GM21717 (cell line): ENCODE data around the gene RNF144A.

Experiments used
- ATAC-seq: cut with Tn5 transposase; IDR thresholded peaks from one replicate; pipeline ENCODE4 v1.9.1; 2021; ENCODE audit warnings: mild to moderate bottlenecking, moderate library complexity; ENCODE audit not compliant: unreplicated experiment

Gene RNF144A

DNA sequence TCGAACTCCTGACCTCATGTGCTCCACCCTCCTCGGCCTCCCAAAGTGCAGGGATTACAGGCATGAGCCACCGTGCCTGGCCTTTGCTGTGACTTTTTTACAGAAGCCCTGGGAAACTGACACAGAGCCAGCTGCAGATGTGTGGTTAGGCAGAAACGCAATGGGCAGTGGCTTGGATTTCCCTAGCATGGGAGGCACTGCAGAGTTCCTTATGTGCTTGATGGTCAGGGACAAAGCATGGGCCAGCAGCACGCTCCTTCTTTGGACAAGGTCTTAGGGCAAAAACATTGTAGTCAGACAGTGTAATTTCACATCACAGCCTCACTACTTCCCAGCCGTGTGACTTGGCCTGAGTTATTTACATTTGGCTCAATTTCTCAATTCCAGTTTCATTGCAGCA is 153.9 kb downstream of the RNF144A start:
- ATAC-seq: no peak

DNA sequence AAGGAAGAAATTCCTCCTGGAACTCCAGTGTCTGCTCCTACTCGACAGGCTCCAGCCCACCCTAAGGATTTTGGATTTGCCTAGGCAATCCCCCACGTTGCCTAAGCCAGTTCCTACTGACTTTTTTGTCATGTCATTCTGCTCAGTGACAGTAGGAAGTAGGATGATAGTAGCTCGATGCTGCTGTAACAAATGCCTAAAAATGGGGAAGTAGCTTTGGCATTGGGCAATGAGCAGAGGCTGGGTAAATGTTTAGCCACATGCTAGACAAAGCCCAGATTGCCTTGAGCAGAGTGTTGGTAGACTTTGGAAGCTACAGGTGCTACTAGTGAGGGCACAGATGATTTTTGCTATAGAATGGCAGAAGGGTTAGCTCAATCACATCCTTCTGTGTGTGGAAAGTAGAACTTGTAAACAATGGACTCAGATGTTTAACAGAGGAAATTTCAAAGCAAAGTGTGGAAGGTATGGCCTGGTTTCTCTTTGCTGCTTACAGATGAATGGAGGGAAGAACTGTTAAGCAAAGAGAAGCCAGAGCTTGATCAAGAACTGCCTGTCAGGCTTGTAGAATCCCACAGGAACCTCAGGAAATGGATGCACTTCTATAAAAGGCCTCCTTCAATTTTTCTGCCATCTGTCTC is 154.8 kb downstream of the RNF144A start:
- ATAC-seq: no peak

GRCh38 chr2:7073901-7074300 is 156.7 kb downstream of the RNF144A start:
- no peak for ATAC-seq

- ATAC-seq: no peak
Measured at GRCh38 chr2:7075834-7076233, 158.6 kb downstream of the RNF144A start.

- ATAC-seq: no peak
Measured at GRCh38 chr2:7077660-7078267, 160.6 kb downstream of the RNF144A start.

GRCh38 chr2:7083580-7084509 is 166.6 kb downstream of the RNF144A start:
- ATAC-seq: no peak

DNA sequence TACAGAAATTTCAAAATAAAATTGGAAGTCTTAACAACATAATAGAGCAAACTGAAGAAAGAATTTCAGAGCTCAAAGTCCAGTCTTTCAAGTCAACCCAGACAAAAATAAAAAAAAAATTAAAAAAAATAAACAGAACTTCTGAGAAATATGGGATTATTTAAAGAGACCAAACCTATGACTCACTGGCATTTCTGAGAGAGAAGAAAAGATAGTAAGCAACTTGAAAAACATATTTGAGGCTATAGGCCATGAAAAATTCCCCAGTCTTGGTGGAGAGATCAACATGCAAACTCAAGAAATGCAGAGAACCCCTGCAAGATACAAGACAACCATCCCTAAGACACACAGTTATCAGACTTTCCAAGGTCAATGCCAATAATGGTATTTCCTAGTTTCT is 167.4 kb downstream of the RNF144A start:
- no peak for ATAC-seq

GRCh38 chr2:7089284-7089683 is 172.1 kb downstream of the RNF144A start:
- no peak for ATAC-seq

- ATAC-seq: no peak
Measured at GRCh38 chr2:7089898-7090510, 172.8 kb downstream of the RNF144A start.

DNA sequence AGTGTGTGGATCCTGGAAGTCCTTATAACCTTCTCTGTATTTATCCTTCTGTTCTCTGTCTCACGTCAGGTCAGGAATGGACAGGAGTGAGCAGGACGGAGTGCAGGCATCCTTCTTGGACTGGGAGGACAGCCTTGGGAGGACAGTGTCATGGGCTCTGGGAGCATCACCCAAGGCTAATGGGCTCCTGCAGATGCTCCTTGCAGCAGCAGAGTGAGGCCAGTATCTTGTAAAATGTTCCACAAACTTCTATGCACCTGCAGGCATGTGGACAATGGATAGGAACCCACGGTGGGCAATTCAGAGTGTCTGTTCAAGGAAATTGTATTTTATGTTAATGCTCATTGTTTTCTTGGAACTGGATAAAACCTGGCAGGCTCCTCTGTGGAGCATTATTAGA is 176.2 kb downstream of the RNF144A start:
- no peak for ATAC-seq
